Measurements from ENCODE around the gene SRSF12.
"Not testable (repeated sequence)": the region's sequence is repeated elsewhere in the genome, so short reads cannot be mapped to it uniquely, and the experiment has no call there.

The SRSF12 gene

DNA sequence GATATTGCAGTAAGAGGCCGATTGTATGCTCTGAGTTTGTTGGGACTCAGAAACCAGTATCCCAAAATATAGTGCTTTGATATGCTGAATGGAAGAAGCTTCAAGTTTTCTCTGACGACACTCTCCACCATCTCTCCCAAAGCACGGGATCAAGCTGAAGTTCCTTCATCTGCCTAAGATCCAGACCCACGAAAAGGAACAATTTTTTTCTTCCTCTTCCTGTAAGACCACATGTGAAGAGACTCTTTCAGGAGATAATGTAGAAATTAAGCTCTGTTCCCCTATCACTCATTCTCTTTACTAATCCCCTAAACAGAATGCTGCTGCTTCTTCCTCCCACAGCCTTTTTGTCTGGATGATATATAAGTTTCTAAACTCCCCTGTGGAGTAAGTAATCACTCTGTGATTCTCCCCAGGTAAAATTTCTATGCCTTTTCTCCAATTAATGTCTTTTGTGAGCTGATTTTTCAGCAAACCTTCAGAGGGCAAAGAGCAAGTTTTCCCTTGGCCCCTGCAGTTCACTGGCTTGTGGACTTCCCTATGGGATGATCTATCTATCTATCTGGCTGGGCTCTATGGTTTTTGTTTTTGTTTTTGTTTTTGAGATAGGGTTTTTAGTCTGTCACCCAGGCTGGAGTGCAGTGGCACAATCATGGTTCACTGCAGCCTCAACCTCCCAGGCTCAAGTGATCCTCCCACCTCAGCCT is 50.8 kb downstream of the SRSF12 start:
- TF ChIP-seq, protein P1, sequence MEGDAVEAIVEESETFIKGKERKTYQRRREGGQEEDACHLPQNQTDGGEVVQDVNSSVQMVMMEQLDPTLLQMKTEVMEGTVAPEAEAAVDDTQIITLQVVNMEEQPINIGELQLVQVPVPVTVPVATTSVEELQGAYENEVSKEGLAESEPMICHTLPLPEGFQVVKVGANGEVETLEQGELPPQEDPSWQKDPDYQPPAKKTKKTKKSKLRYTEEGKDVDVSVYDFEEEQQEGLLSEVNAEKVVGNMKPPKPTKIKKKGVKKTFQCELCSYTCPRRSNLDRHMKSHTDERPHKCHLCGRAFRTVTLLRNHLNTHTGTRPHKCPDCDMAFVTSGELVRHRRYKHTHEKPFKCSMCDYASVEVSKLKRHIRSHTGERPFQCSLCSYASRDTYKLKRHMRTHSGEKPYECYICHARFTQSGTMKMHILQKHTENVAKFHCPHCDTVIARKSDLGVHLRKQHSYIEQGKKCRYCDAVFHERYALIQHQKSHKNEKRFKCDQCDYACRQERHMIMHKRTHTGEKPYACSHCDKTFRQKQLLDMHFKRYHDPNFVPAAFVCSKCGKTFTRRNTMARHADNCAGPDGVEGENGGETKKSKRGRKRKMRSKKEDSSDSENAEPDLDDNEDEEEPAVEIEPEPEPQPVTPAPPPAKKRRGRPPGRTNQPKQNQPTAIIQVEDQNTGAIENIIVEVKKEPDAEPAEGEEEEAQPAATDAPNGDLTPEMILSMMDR (conservative IDR thresholded peaks at IDR 0.05; ENCODE audit: control insufficient read depth, insufficient read depth, low read depth, low read length) = no peak
- H3K4me3 ChIP-seq (ENCODE audit: control insufficient read depth, low read depth, low read length) = no peak overlapping the region

DNA sequence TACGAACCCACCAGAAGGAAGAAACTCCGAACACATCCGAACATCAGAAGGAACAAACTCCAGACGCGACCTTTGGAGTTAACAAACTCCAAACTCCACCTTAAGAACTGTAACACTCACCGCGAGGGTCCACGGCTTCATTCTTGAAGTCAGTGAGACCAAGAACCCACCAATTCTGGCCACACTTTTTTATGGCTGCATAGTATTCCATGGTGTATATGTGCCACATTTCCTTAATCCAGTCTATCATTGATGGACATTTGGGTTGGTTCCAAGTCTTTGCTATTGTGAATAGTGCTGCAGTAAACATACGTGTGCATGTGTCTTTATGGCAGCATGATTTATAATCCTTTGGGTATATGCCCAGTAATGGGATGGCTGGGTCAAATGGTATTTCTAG is 51.8 kb downstream of the SRSF12 start:
- not testable (repeated sequence) for DNase-seq (ENCODE audit: low read depth); H3K4me3 ChIP-seq (ENCODE audit: control insufficient read depth, low read depth, low read length)

More for the DNA sequence above, 50.8 kb downstream of the SRSF12 start:
- no peak for DNase-seq (ENCODE audit: low read depth)

DNA sequence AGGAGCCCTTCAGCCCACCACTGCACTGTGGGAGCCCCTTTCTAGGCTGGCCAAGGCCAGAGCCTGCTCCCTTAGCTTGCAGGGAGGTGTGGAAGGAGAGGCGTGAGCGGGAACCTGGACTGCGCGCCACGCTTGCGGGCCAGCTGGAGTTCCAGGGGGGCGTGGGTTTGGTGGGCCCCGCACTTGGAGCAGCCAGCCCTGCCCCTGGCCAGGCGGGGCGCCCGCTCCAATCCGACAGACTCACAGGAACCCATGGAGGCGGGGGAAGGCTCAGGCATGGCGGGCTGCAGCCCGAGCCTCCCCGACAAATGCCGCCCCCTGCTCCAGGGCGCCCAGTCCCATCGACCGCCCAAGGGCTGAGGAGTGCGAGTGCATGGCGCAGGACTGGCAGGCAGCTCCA is 52.9 kb downstream of the SRSF12 start:
- not testable (repeated sequence) for DNase-seq (ENCODE audit: low read depth); H3K4me3 ChIP-seq (ENCODE audit: control insufficient read depth, low read depth, low read length)

DNA sequence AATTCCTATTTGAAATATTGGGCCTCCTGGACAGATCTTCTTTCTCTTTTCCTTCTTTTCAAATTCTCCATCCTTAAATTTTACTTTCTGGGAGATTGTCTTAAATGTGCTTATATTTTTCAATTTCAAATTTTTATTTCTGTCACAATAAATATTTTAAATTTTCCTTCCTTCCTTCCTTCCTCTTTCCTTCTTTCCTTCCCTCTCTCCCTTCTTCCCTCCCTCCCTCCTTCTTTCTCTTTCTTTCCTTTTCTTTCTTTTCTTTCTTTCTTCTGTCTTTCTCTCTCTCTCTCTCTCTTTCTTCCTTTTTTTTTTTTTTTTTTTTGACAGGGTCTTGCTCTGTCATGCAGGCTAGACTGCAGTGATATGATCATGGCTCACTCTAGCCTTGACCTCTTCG is 54.0 kb downstream of the SRSF12 start:
- no peak for DNase-seq (ENCODE audit: low read depth)
- TF ChIP-seq, protein P1 (conservative IDR thresholded peaks at IDR 0.05; ENCODE audit: control insufficient read depth, insufficient read depth, low read depth, low read length) = no peak
- H3K4me3 ChIP-seq (ENCODE audit: control insufficient read depth, low read depth, low read length) = no peak overlapping the region

DNA sequence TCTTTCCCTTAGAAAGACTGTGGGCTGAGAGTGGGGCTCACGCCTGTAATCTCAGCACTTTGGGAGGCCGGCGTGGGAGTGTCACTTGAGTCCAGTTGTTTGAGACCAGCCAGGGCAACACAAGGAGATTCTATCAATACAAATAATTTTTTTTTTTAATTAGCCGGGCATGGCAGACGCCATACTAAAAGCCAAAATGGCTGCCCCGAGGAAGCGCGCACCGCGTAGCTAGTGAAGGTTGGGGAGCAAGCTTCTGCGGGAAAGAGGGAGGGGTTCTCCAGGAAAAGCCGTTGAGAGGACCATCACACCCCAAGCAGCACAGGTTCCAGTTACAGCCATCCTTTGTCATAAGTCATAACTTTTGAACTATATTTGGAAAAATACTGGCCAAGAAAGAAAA is 58.6 kb downstream of the SRSF12 start:
- no peak overlapping the region for H3K4me3 ChIP-seq (ENCODE audit: control insufficient read depth, low read depth, low read length)
- TF ChIP-seq, protein P1 (conservative IDR thresholded peaks at IDR 0.05; ENCODE audit: control insufficient read depth, insufficient read depth, low read depth, low read length) = no peak
- no peak for DNase-seq (ENCODE audit: low read depth)

DNA sequence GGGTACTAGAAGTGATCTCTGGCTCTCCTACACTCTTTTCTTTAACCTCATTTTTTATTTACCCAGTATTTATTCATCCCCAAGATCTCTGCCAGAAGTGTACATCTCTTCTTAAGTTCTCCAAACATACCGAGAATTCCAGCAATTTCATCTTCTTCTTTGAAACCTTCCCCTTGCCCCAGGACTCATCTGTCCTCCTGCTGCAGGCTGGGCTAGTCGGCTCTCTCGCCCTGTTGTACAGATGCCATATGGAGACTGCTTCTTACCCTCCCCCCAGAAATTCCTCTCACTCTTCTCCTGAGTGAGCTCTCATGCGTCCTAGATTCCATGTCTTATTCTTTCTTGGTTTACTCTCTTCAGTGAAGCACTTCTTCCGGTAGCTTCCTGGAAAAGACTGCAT is 59.2 kb downstream of the SRSF12 start:
- DNase-seq (ENCODE audit: low read depth) = no peak
- TF ChIP-seq, protein P1 (conservative IDR thresholded peaks at IDR 0.05; ENCODE audit: control insufficient read depth, insufficient read depth, low read depth, low read length) = no peak

DNA sequence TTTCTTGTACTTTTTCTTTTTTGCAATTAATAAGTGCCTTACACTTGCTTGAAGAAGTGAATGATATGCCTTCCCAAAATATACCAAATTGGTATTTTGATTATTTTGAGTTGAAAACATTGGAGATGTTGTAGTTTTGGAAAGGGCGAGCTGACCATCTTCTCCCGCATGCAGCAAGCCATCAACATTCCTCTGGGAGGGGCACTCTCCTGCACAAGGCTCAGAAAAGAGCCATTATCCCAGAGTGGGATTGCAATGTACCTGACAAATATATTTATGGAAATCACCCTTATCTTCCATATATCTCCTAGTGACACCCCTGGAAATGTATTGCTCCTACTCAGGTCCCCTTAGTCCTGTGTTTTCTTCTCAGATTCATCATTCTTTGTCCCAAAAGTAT is 60.1 kb downstream of the SRSF12 start:
- DNase-seq (ENCODE audit: low read depth) = no peak
- TF ChIP-seq, protein P1 (conservative IDR thresholded peaks at IDR 0.05; ENCODE audit: control insufficient read depth, insufficient read depth, low read depth, low read length) = no peak
- no peak overlapping the region for H3K4me3 ChIP-seq (ENCODE audit: control insufficient read depth, low read depth, low read length)

More for the DNA sequence above, 59.2 kb downstream of the SRSF12 start:
- no peak overlapping the region for H3K4me3 ChIP-seq (ENCODE audit: control insufficient read depth, low read depth, low read length)

DNA sequence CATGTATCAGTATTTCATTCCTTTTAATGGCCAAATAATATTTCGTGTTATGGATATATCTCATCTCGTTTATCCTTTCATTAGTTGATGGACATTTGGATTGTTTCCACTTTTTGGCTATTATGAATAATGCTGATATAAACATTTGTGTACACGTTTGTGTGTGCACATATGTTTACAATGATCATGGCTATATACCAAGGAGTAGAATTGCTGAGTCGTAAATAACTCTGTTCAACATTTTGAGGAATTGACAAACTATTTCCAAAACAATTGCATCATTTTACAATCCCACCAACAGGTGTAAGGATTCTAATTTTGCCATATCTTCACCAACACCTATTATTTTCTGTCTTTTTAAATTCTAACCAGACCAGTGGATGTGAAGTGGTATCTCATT is 63.7 kb downstream of the SRSF12 start:
- DNase-seq (ENCODE audit: low read depth) = no peak
- H3K4me3 ChIP-seq (ENCODE audit: control insufficient read depth, low read depth, low read length) = no peak overlapping the region
- TF ChIP-seq, protein P1 (conservative IDR thresholded peaks at IDR 0.05; ENCODE audit: control insufficient read depth, insufficient read depth, low read depth, low read length) = no peak

Data from fibroblast of mammary gland (primary cell).